Spleen (tissue), 11 donors: ENCODE results near the gene CYB5A. TPM values are rescaled to one million over a fixed set of nuclear protein-coding genes. Genes with fewer than 3 reads are reported as not detected.
A peak's percentile ranks its signal among the peaks of the same experiment; 100 is the strongest.

Experiments
- DNase-seq: peaks from one replicate; pipeline ENCODE4 v3.0.0-alpha.2; 2020
- H3K27ac ChIP-seq, 8 donors: fragments of 200-600 bp; sonication (generic) in 7 of 8; 1 replicate in 4 of 8; 2 replicates in 4 of 8; pipeline versions ENCODE4 v1.5.0 to v1.8.0; 2016 to 2021; ENCODE audit warnings: inconsistent platforms in 4 of 8, mild to moderate bottlenecking in 4 of 8, moderate library complexity in 1 of 8
- H3K27me3 ChIP-seq, 7 donors: fragments of 200-600 bp; sonication (generic) in 6 of 7; replicated peaks in 1 of 7; 1 replicate in 4 of 7; 2 replicates in 3 of 7; pipeline versions ENCODE4 v1.5.0 to v1.8.0; 2016 to 2021; ENCODE audit warnings: inconsistent platforms in 3 of 7, mild to moderate bottlenecking in 1 of 7
- H3K36me3 ChIP-seq, 6 donors: fragments of 200-600 bp; sonication (generic) in 5 of 6; 1 replicate in 4 of 6; 2 replicates in 2 of 6; pipeline versions ENCODE4 v1.5.0 to v1.8.0; 2016 to 2021; ENCODE audit warnings: inconsistent platforms in 2 of 6
- H3K4me1 ChIP-seq, 6 donors: fragments of 200-600 bp; sonication (generic) in 5 of 6; 1 replicate in 3 of 6; 2 replicates in 3 of 6; pipeline versions ENCODE4 v1.5.0 to v1.8.0; 2016 to 2021; ENCODE audit warnings: inconsistent platforms in 3 of 6
- H3K4me3 ChIP-seq, 8 donors: fragments of 200-600 bp; sonication (generic) in 7 of 8; 1 replicate in 4 of 8; 2 replicates in 4 of 8; pipeline versions ENCODE4 v1.5.0 to v1.8.0; 2016 to 2021; ENCODE audit warnings: inconsistent platforms in 4 of 8, mild to moderate bottlenecking in 4 of 8, moderate library complexity in 2 of 8
- H3K9me3 ChIP-seq, 8 donors: fragments of 200-600 bp; sonication (generic) in 7 of 8; 1 replicate in 4 of 8; 2 replicates in 4 of 8; pipeline versions ENCODE4 v1.5.0 to v1.8.0; 2016 to 2021; ENCODE audit warnings: inconsistent platforms in 4 of 8
- POLR2A ChIP-seq, 3 donors: fragments of 450-650 bp; IDR thresholded peaks; one replicate each; pipeline ENCODE4 v1.5.1; 2017; ENCODE audit warnings: antibody characterized with exemption in 3 of 3, mild to moderate bottlenecking in 1 of 3
- POLR2AphosphoS5 ChIP-seq, 3 donors: sonication (generic); formaldehyde crosslinking; IDR thresholded peaks; one replicate each; pipeline ENCODE4 v1.5.1; 2017; ENCODE audit warnings: antibody characterized with exemption in 3 of 3
- WGBS, 5 donors: extraction: QIAGEN DNeasy Blood & Tissue Kit in 3 of 5; methylation state at CpG; one replicate each; pipeline versions ENCODE4 v1.1.5 to v1.1.7; 2013 to 2018; 5-methylcytosine and 5-hydroxymethylcytosine counted together
- intact Hi-C: fragments of 100-400 bp; cut with DNase I; formaldehyde crosslinking; loops from one replicate; pipeline ENCODE4 v1.15.0; 2023; ENCODE audit warnings: low total_unique reads
- polyA plus RNA-seq, 3 donors: library from polyadenylated mRNA; stranded (reverse); fragments of 200-250 nt; gene quantifications; one replicate each; pipeline ENCODE4 v1.2.1, GENCODE V29; 2013
- total RNA-seq, 7 donors: library from RNA; depleted of rRNA in 3 of 7; stranded (reverse); fragments of >200 nt in 3 of 7; fragmentation: NEBNext Ultra II Directional in 4 of 7; extraction: Animal tissue kit (Norgen Biotek cat#: 25700) in 4 of 7; gene quantifications; one replicate each; pipeline versions ENCODE4 v1.1.0 to v1.2.1, GENCODE V29; 2016 to 2021
- TF ChIP-seq, protein P1 (sequence below), 11 experiments: fragments of 200-600 bp in 7 of 11; fragments of 450-650 bp in 4 of 11; sonication (generic) in 4 of 11; IDR thresholded peaks in 8 of 11; conservative IDR thresholded peaks in 3 of 11; 1 replicate in 7 of 11; 2 replicates in 4 of 11; pipeline versions ENCODE4 v1.4.0 to v1.8.0; 2016 to 2021; ENCODE audit warnings: antibody characterized with exemption in 11 of 11, inconsistent platforms in 4 of 11, mild to moderate bottlenecking in 1 of 11
- donor health status: healthy with polysubstance abuse.
- donor health status: DM: no; HTN: no; CAD: no; lungs with moderate emphysema.
- donor health status: DM: no; HTN: no; CAD: no.
- donor health status: Bipolar disorder and iron deficiency.
- donor health status: healthy.
- donor health status: DM: no; HTN: no; CAD: no.
- donor health status: DM: yes; HTN: yes; CAD: no.

CYB5A gene
- total and polyA plus RNA-seq, 10 donors, result 54.6 to 137 (median 111) TPM

DNA sequence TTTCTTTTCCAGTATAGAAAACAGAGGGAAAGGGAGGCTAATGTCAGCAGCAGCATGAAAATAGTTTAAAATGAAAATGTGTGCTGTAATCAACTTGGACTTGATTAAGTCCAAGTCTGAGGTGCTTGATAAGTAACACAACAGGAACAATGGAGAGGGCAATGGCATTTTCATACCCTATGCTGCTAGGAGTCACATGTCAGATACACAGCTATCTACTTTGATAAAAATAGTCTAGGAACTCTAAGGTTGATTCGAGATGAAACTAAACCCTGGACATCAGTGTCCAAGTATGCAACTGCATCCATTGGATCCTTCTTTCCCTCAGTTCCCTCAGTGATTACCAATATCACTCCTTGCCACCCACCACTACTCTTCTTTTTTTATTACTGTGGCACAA lies 19.2 kb upstream of the CYB5A start:
- Histone ChIP-seq H3K27ac (no peak overlapping the region), H3K4me1 (peaks cover 0 to 8% (median 3%) of the 10 kb centered on the region in 6 donors), H3K27me3 (no peaks in the 10 kb centered on the region), H3K36me3 (no peaks in the 10 kb centered on the region), H3K4me3 (no peak overlapping the region), H3K9me3 (no peaks in the 10 kb centered on the region)
- intact Hi-C loops, result no loop called here
- 78 to 93% (median 89%) methylated on average over 1 of the region's 1 CpG for whole genome bisulfite sequencing, 5 donors
- TF ChIP-seq POLR2A (IDR thresholded peaks at IDR 0.05) (no peak), POLR2AphosphoS5 (IDR thresholded peaks at IDR 0.05) (no peak)
- TF ChIP-seq, protein P1, sequence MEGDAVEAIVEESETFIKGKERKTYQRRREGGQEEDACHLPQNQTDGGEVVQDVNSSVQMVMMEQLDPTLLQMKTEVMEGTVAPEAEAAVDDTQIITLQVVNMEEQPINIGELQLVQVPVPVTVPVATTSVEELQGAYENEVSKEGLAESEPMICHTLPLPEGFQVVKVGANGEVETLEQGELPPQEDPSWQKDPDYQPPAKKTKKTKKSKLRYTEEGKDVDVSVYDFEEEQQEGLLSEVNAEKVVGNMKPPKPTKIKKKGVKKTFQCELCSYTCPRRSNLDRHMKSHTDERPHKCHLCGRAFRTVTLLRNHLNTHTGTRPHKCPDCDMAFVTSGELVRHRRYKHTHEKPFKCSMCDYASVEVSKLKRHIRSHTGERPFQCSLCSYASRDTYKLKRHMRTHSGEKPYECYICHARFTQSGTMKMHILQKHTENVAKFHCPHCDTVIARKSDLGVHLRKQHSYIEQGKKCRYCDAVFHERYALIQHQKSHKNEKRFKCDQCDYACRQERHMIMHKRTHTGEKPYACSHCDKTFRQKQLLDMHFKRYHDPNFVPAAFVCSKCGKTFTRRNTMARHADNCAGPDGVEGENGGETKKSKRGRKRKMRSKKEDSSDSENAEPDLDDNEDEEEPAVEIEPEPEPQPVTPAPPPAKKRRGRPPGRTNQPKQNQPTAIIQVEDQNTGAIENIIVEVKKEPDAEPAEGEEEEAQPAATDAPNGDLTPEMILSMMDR (IDR thresholded peaks at IDR 0.05 in 8 of 11, conservative IDR thresholded peaks at IDR 0.05 in 3 of 11), result no peak
- no peak for DNase-seq

DNA sequence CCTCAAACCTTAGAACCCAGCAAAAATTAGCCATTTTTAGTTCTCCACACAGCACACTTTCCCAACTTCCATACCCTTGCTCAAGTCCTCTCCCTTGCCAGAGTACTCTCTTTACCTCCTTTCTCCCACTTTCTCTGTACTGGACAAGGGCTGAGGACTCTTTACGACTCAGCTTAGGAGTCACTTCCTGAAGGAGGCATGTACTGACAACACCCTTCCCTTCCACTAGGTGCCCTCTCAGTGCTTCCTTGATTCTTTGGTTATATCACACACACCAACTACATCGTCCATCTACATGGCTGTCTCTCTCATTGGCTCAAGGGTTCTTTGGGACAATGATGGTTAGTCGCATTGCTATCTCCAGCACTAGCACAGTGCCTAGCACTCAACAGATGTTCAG lies 18.6 kb upstream of the CYB5A start:
- intact Hi-C loops, result no loop called here
- Histone ChIP-seq H3K27ac (no peak overlapping the region), H3K9me3 (no peaks in the 10 kb centered on the region), H3K4me3 (no peak overlapping the region), H3K27me3 (no peaks in the 10 kb centered on the region), H3K4me1 (peaks cover 0 to 8% (median 3%) of the 10 kb centered on the region in 6 donors), H3K36me3 (no peaks in the 10 kb centered on the region)
- DNase-seq, result no peak
- TF ChIP-seq, protein P1 (IDR thresholded peaks at IDR 0.05 in 8 of 11, conservative IDR thresholded peaks at IDR 0.05 in 3 of 11), result peak; percentile 18 to 70 (median 58)
- TF ChIP-seq POLR2A (IDR thresholded peaks at IDR 0.05), result no peak
- WGBS, 5 donors, result 33 to 58% (median 38%) methylated on average over 3 of the region's 3 CpGs

DNA sequence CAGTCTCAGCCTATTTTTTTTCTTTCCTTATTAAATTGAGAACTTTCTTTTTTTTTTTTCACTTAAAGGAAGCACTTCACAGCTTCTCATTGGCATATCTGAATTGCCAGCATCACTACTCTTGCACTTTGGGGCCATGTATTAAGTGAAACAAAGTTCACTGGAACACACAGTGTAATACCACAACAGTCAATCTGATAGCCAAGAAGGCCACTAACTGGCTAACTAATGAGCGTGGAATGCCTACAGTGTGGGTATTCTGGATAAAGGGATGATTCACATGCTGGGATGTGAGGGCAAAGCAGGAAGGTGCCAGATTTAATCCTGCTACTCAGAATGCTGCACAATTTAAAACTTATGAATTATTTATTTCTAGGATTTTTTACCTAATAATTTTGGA lies 12.2 kb upstream of the CYB5A start:
- Histone ChIP-seq H3K4me1 (no peaks in the 10 kb centered on the region), H3K4me3 (no peak overlapping the region), H3K36me3 (no peaks in the 10 kb centered on the region), H3K9me3 (peaks cover 0 to 3% (median 0%) of the 10 kb centered on the region in 8 donors), H3K27me3 (no peaks in the 10 kb centered on the region), H3K27ac (no peak overlapping the region)
- intact Hi-C loops, result no loop called here
- no peak for TF ChIP-seq POLR2AphosphoS5 (IDR thresholded peaks at IDR 0.05)
- TF ChIP-seq, protein P1 (IDR thresholded peaks at IDR 0.05 in 8 of 11, conservative IDR thresholded peaks at IDR 0.05 in 3 of 11), result no peak
- no peak for TF ChIP-seq POLR2A (IDR thresholded peaks at IDR 0.05)
- no peak for DNase-seq
- WGBS, 5 donors, result 87 to 98% (median 90%) methylated on average over 1 of the region's 1 CpG

DNA sequence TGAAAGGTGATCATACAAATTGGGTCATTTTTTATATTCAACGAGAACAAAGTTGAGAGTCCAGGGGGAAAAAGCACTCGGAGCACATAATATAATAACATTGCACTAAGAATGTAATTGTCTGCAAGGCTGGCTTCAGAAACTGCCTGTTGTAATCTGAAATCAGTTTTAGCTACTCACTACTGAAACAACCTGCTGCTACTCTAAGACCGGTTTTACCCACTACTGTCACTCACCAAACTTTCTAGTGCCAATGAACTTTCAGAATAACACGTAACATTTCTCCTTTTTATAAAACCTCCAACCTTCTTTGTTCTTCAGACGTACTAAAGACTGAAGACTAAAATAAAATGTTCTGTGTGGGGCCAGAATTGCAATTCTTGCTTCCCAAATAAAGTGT lies 11.5 kb upstream of the CYB5A start:
- Histone ChIP-seq H3K36me3 (no peaks in the 10 kb centered on the region), H3K4me1 (no peaks in the 10 kb centered on the region), H3K4me3 (no peak overlapping the region), H3K27me3 (no peaks in the 10 kb centered on the region), H3K9me3 (peaks cover 0 to 3% (median 0%) of the 10 kb centered on the region in 8 donors), H3K27ac (no peak overlapping the region)
- no peak for DNase-seq
- TF ChIP-seq, protein P1 (IDR thresholded peaks at IDR 0.05 in 8 of 11, conservative IDR thresholded peaks at IDR 0.05 in 3 of 11), result no peak
- TF ChIP-seq POLR2A (IDR thresholded peaks at IDR 0.05) (no peak), POLR2AphosphoS5 (IDR thresholded peaks at IDR 0.05) (no peak)
- WGBS, 5 donors, result 65 to 87% (median 78%) methylated on average over 5 of the region's 5 CpGs
- intact Hi-C loops, result no loop called here
